Measurements from ENCODE around the gene TPSG1.

DNA sequence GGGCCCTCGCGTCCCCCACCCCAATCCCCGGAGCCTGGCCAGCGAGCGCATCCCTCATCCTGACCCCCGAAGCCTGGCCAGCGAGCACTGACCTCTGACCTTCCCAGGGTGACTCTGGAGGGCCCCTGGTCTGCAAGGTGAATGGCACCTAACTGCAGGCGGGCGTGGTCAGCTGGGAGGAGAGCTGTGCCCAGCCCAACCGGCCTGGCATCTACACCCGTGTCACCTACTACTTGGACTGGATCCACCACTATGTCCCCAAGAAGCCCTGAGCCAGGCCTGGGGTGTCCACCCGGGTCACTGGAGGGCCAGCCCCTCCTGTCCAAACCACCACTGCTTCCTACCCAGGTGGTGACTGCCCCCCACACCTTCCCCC, 33.1 kb upstream of the TPSG1 start:
- TF ChIP-seq POLR2A (IDR thresholded peaks at IDR 0.05): no peak
- TF ChIP-seq EP300 (IDR thresholded peaks at IDR 0.05): no peak
- TF ChIP-seq, protein P1, sequence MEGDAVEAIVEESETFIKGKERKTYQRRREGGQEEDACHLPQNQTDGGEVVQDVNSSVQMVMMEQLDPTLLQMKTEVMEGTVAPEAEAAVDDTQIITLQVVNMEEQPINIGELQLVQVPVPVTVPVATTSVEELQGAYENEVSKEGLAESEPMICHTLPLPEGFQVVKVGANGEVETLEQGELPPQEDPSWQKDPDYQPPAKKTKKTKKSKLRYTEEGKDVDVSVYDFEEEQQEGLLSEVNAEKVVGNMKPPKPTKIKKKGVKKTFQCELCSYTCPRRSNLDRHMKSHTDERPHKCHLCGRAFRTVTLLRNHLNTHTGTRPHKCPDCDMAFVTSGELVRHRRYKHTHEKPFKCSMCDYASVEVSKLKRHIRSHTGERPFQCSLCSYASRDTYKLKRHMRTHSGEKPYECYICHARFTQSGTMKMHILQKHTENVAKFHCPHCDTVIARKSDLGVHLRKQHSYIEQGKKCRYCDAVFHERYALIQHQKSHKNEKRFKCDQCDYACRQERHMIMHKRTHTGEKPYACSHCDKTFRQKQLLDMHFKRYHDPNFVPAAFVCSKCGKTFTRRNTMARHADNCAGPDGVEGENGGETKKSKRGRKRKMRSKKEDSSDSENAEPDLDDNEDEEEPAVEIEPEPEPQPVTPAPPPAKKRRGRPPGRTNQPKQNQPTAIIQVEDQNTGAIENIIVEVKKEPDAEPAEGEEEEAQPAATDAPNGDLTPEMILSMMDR (IDR thresholded peaks at IDR 0.05): no peak

Data from stomach (tissue), 4 donors.